CD4-positive, alpha-beta T cell treated with Interleukin-17A for 1 hour (primary cell): ENCODE measurements around the gene HECA.
A peak's percentile ranks its signal among the peaks of the same experiment; 100 is the strongest.
"Not testable (repeated sequence)": the region's sequence is repeated elsewhere in the genome, so short reads cannot be mapped to it uniquely, and the experiment has no call there.

Experiments
- DNase-seq: peaks from one replicate; pipeline ENCODE4 v3.0.0-alpha.2; 2020

The HECA gene

GRCh38 chr6:139135578-139136545 lies 982 bp downstream of the HECA start:
- peak; percentile 70 for DNase-seq

GRCh38 chr6:139137706-139138105 lies 2.8 kb downstream of the HECA start:
- DNase-seq = no peak

GRCh38 chr6:139140854-139141253 lies 6.0 kb downstream of the HECA start:
- DNase-seq = not testable (repeated sequence)

- DNase-seq = no peak
Observed at GRCh38 chr6:139142262-139142661, 7.4 kb downstream of the HECA start.

GRCh38 chr6:139143111-139143510 lies 8.2 kb downstream of the HECA start:
- DNase-seq = no peak

- no peak for DNase-seq
Observed at GRCh38 chr6:139144490-139145085, 9.7 kb downstream of the HECA start.

GRCh38 chr6:139145661-139146060 lies 10.8 kb downstream of the HECA start:
- DNase-seq = no peak

GRCh38 chr6:139146317-139146726 lies 11.4 kb downstream of the HECA start:
- DNase-seq = no peak

GRCh38 chr6:139147628-139148027 lies 12.7 kb downstream of the HECA start:
- DNase-seq = no peak

- DNase-seq = no peak
Observed at GRCh38 chr6:139148557-139149235, 13.8 kb downstream of the HECA start.

- no peak for DNase-seq
Observed at GRCh38 chr6:139149383-139149782, 14.5 kb downstream of the HECA start.

GRCh38 chr6:139150920-139151319 lies 16.0 kb downstream of the HECA start:
- DNase-seq = no peak

GRCh38 chr6:139151425-139152087 lies 16.7 kb downstream of the HECA start:
- no peak for DNase-seq

GRCh38 chr6:139152088-139152891 lies 17.4 kb downstream of the HECA start:
- DNase-seq = no peak

GRCh38 chr6:139152892-139153271 lies 18.0 kb downstream of the HECA start:
- no peak for DNase-seq

- DNase-seq = no peak
Observed at GRCh38 chr6:139153855-139154254, 19.0 kb downstream of the HECA start.

GRCh38 chr6:139154881-139155547 lies 20.1 kb downstream of the HECA start:
- no peak for DNase-seq

GRCh38 chr6:139156102-139156501 lies 21.2 kb downstream of the HECA start:
- DNase-seq = no peak

GRCh38 chr6:139156551-139156950 lies 21.7 kb downstream of the HECA start:
- no peak for DNase-seq

- not testable (repeated sequence) for DNase-seq
Observed at GRCh38 chr6:139157086-139157485, 22.2 kb downstream of the HECA start.

- no peak for DNase-seq
Observed at GRCh38 chr6:139159016-139159415, 24.1 kb downstream of the HECA start.

- DNase-seq = peak; percentile 84
Observed at GRCh38 chr6:139161169-139161568, 26.3 kb downstream of the HECA start.
